Measurements from ENCODE around the gene BRS3. TPM values are rescaled to one million over a fixed set of nuclear protein-coding genes. Genes with fewer than 3 reads are reported as not detected.

BRS3 gene
- not detected in 2 replicates for total RNA-seq (2011; cell fraction: chromatin; rRNA removed; ENCODE audit: low replicate concordance)
- total RNA-seq (2011; cell fraction: nucleolus; rRNA removed) = not detected in 2 replicates
- not detected in 2 replicates for total RNA-seq (2011; cell fraction: nucleoplasm; rRNA removed)
- total RNA-seq (2014; rRNA removed) = not detected in 2 replicates
- total RNA-seq (2014; rRNA removed; fragmentation: Illumina TruSeq; extraction: Trizol) = not detected in 2 replicates
- not detected in 2 replicates for total RNA-seq (2015; rRNA removed; fragmentation: Illumina TruSeq; extraction: Trizol)
- total RNA-seq (2021) = not detected in 2 replicates
- not detected in 2 replicates for polyA plus RNA-seq (2011; rRNA removed)
- not detected in 2 replicates for polyA plus RNA-seq (2011; cell fraction: cytosol; rRNA removed)
- polyA plus RNA-seq (2011; cell fraction: nucleus; rRNA removed) = not detected in 2 replicates
- 0.03 TPM in 1 of 2 replicates, not detected in the other for polyA plus RNA-seq (2012)
- not detected in 2 replicates for polyA plus RNA-seq (2014; fragmentation: Illumina TruSeq; extraction: Trizol)
- polyA plus RNA-seq (2014; fragmentation: Nextera tagmentation; extraction: Ambion mirVana) = not detected
- not detected in 2 replicates for polyA plus RNA-seq (2014; rRNA removed)
- not detected in 2 replicates for polyA minus RNA-seq (2011; rRNA and poly(A)+ RNA removed)
- polyA minus RNA-seq (2011; cell fraction: cytosol; rRNA and poly(A)+ RNA removed) = not detected in 2 replicates
- not detected in 2 replicates for polyA minus RNA-seq (2011; cell fraction: nucleus; rRNA and poly(A)+ RNA removed)
- Bru-seq, nascent RNA = not detected
- BruChase-seq, experiment 1, labeled RNA remaining after a 2-hour chase = not detected
- BruChase-seq, experiment 2, labeled RNA remaining after a 6-hour chase = not detected
- long read RNA-seq, experiment 1 = 0 reads
- long read RNA-seq, experiment 2 = 0 reads
- long read RNA-seq, experiment 3 = 0 reads

GRCh38 chrX:136487647-136488046, at the start of gene BRS3:
BRS3 (plus strand) TSS chrX:136487947; CDS start chrX:136488115, 168 bp downstream.
- DNase-seq (ENCODE audit: extremely low read depth in 1 of 4, low spot score in 3 of 4) (no peak), ATAC-seq (no peak), FAIRE-seq (no peak)
- H3K27ac ChIP-seq (ENCODE audit: extremely low read depth, low read depth, low read length) = no peak within 1 kb of the TSS
- TF ChIP-seq GABPA (tag; conservative IDR thresholded peaks at IDR 0.05; ENCODE audit: low read depth) (no peak), SAFB2 (IDR thresholded peaks at IDR 0.05; ENCODE audit: borderline replicate concordance, low read depth, low read length, severe bottlenecking) (no peak), POLR2B (IDR thresholded peaks at IDR 0.05; ENCODE audit: low read depth, partially characterized antibody) (no peak), SMAD2 (IDR thresholded peaks at IDR 0.05; ENCODE audit: low read depth, low read length) (no peak), DLX4 (CRISPR knock-in tag; IDR thresholded peaks at IDR 0.05) (no peak), KDM4B (IDR thresholded peaks at IDR 0.05; ENCODE audit: borderline replicate concordance in 2 of 2, low read depth in 1 of 2) (no peak), ZNF232 (CRISPR knock-in tag; IDR thresholded peaks at IDR 0.05) (no peak), CC2D1A (IDR thresholded peaks at IDR 0.05) (no peak), ATF6 (CRISPR knock-in tag; IDR thresholded peaks at IDR 0.05) (no peak), ZNF165 (CRISPR knock-in tag; IDR thresholded peaks at IDR 0.05; ENCODE audit: borderline replicate concordance) (no peak), MTA1 (IDR thresholded peaks at IDR 0.05; ENCODE audit: borderline replicate concordance) (no peak)
- H3K9ac ChIP-seq (ENCODE audit: insufficient read depth in 1 of 2, low read depth in 2 of 2, low read length in 2 of 2) = no peak within 1 kb of the TSS
- WGBS (ENCODE audit: insufficient coverage, low coverage, missing lambda C conversion rate) = 0% methylated on average over 3 of the region's 4 CpGs
- no peaks in the 10 kb centered on the region for H3K36me3 ChIP-seq (ENCODE audit: control insufficient read depth, insufficient read depth, low read length)
- H4K20me1 ChIP-seq (replicated peaks; ENCODE audit: control insufficient read depth, insufficient read depth, low read length) = no peaks in the 10 kb centered on the region; the same call in 1 of the 2 replicates
- no TSS peak for BruUV-seq (replicated peaks)
- no peaks in the 10 kb centered on the region for H3K9me3 ChIP-seq (replicated peaks; ENCODE audit: control insufficient read depth, insufficient read depth, low read depth, low read length)
- H3K27me3 ChIP-seq (ENCODE audit: control insufficient read depth in 2 of 2, insufficient read depth in 2 of 2, low read length in 2 of 2) = peaks cover 5 to 7% of the 10 kb centered on the region in 2 experiments; a peak in 4 of 5 replicates
- H3K79me2 ChIP-seq (ENCODE audit: control insufficient read depth, insufficient read depth, low read length) = no peaks in the 10 kb centered on the region
- no peak within 1 kb of the TSS for H2AFZ ChIP-seq (ENCODE audit: low read depth, low read length)
- in situ Hi-C loops (cut with MboI) = no loop called here
- H3K9me1 ChIP-seq (ENCODE audit: control insufficient read depth, insufficient read depth, low read length) = no peaks in the 10 kb centered on the region
- H3K4me1 ChIP-seq (replicated peaks in 1 of 2; ENCODE audit: control insufficient read depth in 2 of 2, insufficient read depth in 2 of 2, low read length in 2 of 2) = no peaks in the 10 kb centered on the region
- ChIA-PET POLR2A (no interaction called here), CTCF (ENCODE audit: low intra/inter-chr PET ratio) (no interaction called here)
- intact Hi-C loops (cut with micrococcal nuclease) = no loop called here
- no peak within 1 kb of the TSS for H3K4me3 ChIP-seq
- no peak within 1 kb of the TSS for H3K4me2 ChIP-seq (ENCODE audit: insufficient read depth, low read length)
